HG02610 (cell line): ENCODE measurements around the gene MIGA2.
"Not testable (repeated sequence)": the region's sequence is repeated elsewhere in the genome, so short reads cannot be mapped to it uniquely, and the experiment has no call there.

ENCODE experiments used
- ATAC-seq: cut with Tn5 transposase; IDR thresholded peaks from one replicate; pipeline ENCODE4 v1.9.1; 2021; ENCODE audit warnings: mild to moderate bottlenecking, moderate library complexity; ENCODE audit not compliant: unreplicated experiment

The MIGA2 gene

GRCh38 chr9:129097671-129098306 is 61.4 kb downstream of the MIGA2 start:
- no peak for ATAC-seq

- no peak for ATAC-seq
Observed at GRCh38 chr9:129098328-129098727, 61.9 kb downstream of the MIGA2 start.

- no peak for ATAC-seq
Observed at GRCh38 chr9:129100383-129101169, 64.2 kb downstream of the MIGA2 start.

- no peak for ATAC-seq
Observed at GRCh38 chr9:129101279-129101678, 64.9 kb downstream of the MIGA2 start.

- no peak for ATAC-seq
Observed at GRCh38 chr9:129102095-129102525, 65.7 kb downstream of the MIGA2 start.

- ATAC-seq: no peak
Observed at GRCh38 chr9:129102791-129103594, 66.6 kb downstream of the MIGA2 start.

GRCh38 chr9:129103595-129103965 is 67.2 kb downstream of the MIGA2 start:
- no peak for ATAC-seq

GRCh38 chr9:129104051-129104450 is 67.6 kb downstream of the MIGA2 start:
- no peak for ATAC-seq

- no peak for ATAC-seq
Observed at GRCh38 chr9:129105857-129106694, 69.7 kb downstream of the MIGA2 start.

GRCh38 chr9:129107651-129108050 is 71.2 kb downstream of the MIGA2 start:
- no peak for ATAC-seq

GRCh38 chr9:129108083-129108804 is 71.8 kb downstream of the MIGA2 start:
- ATAC-seq: no peak

GRCh38 chr9:129108805-129109536 is 72.5 kb downstream of the MIGA2 start:
- no peak for ATAC-seq

- ATAC-seq: no peak
Observed at GRCh38 chr9:129109537-129109903, 73.1 kb downstream of the MIGA2 start.

GRCh38 chr9:129109952-129110739 is 73.7 kb downstream of the MIGA2 start:
- no peak for ATAC-seq

- peak; percentile 83 for ATAC-seq
Observed at GRCh38 chr9:129110740-129111527, 74.5 kb downstream of the MIGA2 start, which contains the start of the genes CRAT and PTPA. TSS of gene CRAT (minus strand) at chr9:129110793. CDS start at chr9:129110509, 284 bp downstream. TSS of gene PTPA (plus strand) at chr9:129111415. CDS start at chr9:129111601, 186 bp downstream.

GRCh38 chr9:129111528-129112151 is 75.2 kb downstream of the MIGA2 start:
- peak; percentile 16 for ATAC-seq

- ATAC-seq: not testable (repeated sequence)
Observed at GRCh38 chr9:129112526-129112925, 76.1 kb downstream of the MIGA2 start.
